Measurements from ENCODE around the gene NRXN3. TPM values are rescaled to one million over a fixed set of nuclear protein-coding genes. Genes with fewer than 3 reads are reported as not detected.

NRXN3 gene
- total RNA-seq, 1 experiment from 2014 or later: not detected

GRCh38 chr14:78248501-78249090, 78.4 kb downstream of the NRXN3 start:
- no peak overlapping the region for H3K27ac ChIP-seq
- CTCF ChIA-PET: no interaction called here

GRCh38 chr14:78251308-78251707, 81.1 kb downstream of the NRXN3 start:
- Histone ChIP-seq H3K9me3 (ENCODE audit: insufficient read depth, low read depth) (no peaks in the 10 kb centered on the region; the same call in 1 of the 2 replicates), H4K20me1 (ENCODE audit: insufficient read depth) (no peaks in the 10 kb centered on the region), H3K79me2 (ENCODE audit: low read depth) (no peaks in the 10 kb centered on the region), H3K27ac (no peak overlapping the region), H3K4me2 (no peak overlapping the region), H3K36me3 (ENCODE audit: low read depth) (no peaks in the 10 kb centered on the region), H3F3A (ENCODE audit: insufficient read depth, low read depth) (no peaks in the 10 kb centered on the region), H2AFZ (no peak overlapping the region), H3K4me1 (replicated peaks; ENCODE audit: insufficient read depth) (no peaks in the 10 kb centered on the region), H3K9me2 (ENCODE audit: insufficient read depth) (no peaks in the 10 kb centered on the region), H3K4me3 (no peak overlapping the region), H3K27me3 (ENCODE audit: insufficient read depth, low read depth) (peaks cover 58% of the 10 kb centered on the region)
- no peak for TF ChIP-seq EZH2 (IDR thresholded peaks at IDR 0.05; ENCODE audit: low read depth)
- BruUV-seq (replicated peaks): no TSS peak
- intact Hi-C loops (cut with micrococcal nuclease; ENCODE audit: unreplicated experiment): no loop called here
- POLR2A ChIA-PET (ENCODE audit: unreplicated experiment): interaction anchor here (0.6 kb wide), 1 partner anchor 763 kb away, joined by 10 read pairs; no protein-coding TSS in a partner anchor
- DNase-seq: no peak
- CTCF ChIA-PET: no interaction called here

More at GRCh38 chr14:78248501-78249090, 78.4 kb downstream of the NRXN3 start:
- TF ChIP-seq, protein P1, sequence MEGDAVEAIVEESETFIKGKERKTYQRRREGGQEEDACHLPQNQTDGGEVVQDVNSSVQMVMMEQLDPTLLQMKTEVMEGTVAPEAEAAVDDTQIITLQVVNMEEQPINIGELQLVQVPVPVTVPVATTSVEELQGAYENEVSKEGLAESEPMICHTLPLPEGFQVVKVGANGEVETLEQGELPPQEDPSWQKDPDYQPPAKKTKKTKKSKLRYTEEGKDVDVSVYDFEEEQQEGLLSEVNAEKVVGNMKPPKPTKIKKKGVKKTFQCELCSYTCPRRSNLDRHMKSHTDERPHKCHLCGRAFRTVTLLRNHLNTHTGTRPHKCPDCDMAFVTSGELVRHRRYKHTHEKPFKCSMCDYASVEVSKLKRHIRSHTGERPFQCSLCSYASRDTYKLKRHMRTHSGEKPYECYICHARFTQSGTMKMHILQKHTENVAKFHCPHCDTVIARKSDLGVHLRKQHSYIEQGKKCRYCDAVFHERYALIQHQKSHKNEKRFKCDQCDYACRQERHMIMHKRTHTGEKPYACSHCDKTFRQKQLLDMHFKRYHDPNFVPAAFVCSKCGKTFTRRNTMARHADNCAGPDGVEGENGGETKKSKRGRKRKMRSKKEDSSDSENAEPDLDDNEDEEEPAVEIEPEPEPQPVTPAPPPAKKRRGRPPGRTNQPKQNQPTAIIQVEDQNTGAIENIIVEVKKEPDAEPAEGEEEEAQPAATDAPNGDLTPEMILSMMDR (conservative IDR thresholded peaks at IDR 0.05): no peak
- no TSS peak for BruUV-seq (replicated peaks)
- H3K79me2 ChIP-seq (ENCODE audit: low read depth): no peaks in the 10 kb centered on the region
- H3K36me3 ChIP-seq (ENCODE audit: low read depth): no peaks in the 10 kb centered on the region
- no peak overlapping the region for H3K4me2 ChIP-seq
- no peaks in the 10 kb centered on the region for H3F3A ChIP-seq (ENCODE audit: insufficient read depth, low read depth)
- H3K9me3 ChIP-seq (ENCODE audit: insufficient read depth, low read depth): no peaks in the 10 kb centered on the region
- POLR2A ChIA-PET (ENCODE audit: unreplicated experiment): no interaction called here
- no peak overlapping the region for H3K4me3 ChIP-seq
- no peaks in the 10 kb centered on the region for H4K20me1 ChIP-seq (ENCODE audit: insufficient read depth)
- H3K9me2 ChIP-seq (ENCODE audit: insufficient read depth): no peaks in the 10 kb centered on the region
- no peaks in the 10 kb centered on the region for H3K4me1 ChIP-seq (replicated peaks; ENCODE audit: insufficient read depth)
- intact Hi-C loops (cut with micrococcal nuclease; ENCODE audit: unreplicated experiment): no loop called here
- DNase-seq: no peak
- H3K27me3 ChIP-seq (ENCODE audit: insufficient read depth, low read depth): peaks cover 80% of the 10 kb centered on the region
- H2AFZ ChIP-seq: no peak overlapping the region

DNA sequence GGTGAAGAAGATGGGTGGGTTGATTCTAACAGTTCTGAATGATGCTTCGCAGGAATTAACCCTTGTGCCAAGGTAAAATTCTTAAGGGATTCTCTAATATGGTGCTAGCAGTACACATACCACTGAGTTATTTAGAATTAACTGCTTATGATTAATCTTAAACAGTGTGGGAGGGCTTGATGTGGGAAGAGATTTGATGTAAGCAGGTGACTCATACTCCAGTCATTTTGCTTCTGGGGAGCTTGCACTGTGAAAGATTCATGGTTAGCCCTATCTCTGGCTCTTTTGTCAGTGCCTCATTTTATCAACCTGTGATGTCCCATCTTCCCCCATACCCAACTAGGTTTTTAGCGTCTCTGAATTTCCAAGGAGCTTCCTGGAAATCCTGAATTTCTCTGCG, 83.8 kb downstream of the NRXN3 start:
- Histone ChIP-seq H4K20me1 (ENCODE audit: insufficient read depth) (no peaks in the 10 kb centered on the region; the same call in 1 of the 2 replicates), H3K27ac (no peak overlapping the region)
- TF ChIP-seq, protein P1 (conservative IDR thresholded peaks at IDR 0.05): no peak
- TF ChIP-seq EZH2 (IDR thresholded peaks at IDR 0.05; ENCODE audit: low read depth): no peak

More for the DNA sequence above, 83.8 kb downstream of the NRXN3 start:
- Histone ChIP-seq H3K4me3 (no peak overlapping the region), H3K36me3 (ENCODE audit: low read depth) (no peaks in the 10 kb centered on the region), H3K4me2 (no peak overlapping the region), H3K9me3 (ENCODE audit: insufficient read depth, low read depth) (no peaks in the 10 kb centered on the region; the same call in 1 of the 2 replicates), H3F3A (ENCODE audit: insufficient read depth, low read depth) (no peaks in the 10 kb centered on the region), H3K79me2 (ENCODE audit: low read depth) (no peaks in the 10 kb centered on the region), H3K4me1 (replicated peaks; ENCODE audit: insufficient read depth) (no peaks in the 10 kb centered on the region), H2AFZ (no peak overlapping the region), H3K9me2 (ENCODE audit: insufficient read depth) (no peaks in the 10 kb centered on the region), H3K27me3 (ENCODE audit: insufficient read depth, low read depth) (peaks cover 58% of the 10 kb centered on the region)
- ChIA-PET POLR2A (ENCODE audit: unreplicated experiment) (no interaction called here), CTCF (no interaction called here)
- no TSS peak for BruUV-seq (replicated peaks)
- intact Hi-C loops (cut with micrococcal nuclease; ENCODE audit: unreplicated experiment): no loop called here
- DNase-seq: no peak

All from PC-9 (cell line).